NB4 (cell line): Measurements from ENCODE around the gene ELAVL3.

Experiments used
- CTCF ChIP-seq: IDR thresholded peaks from one replicate; pipeline ENCODE4 v1.5.1; 2012; ENCODE audit warnings: low read depth, low read length
- POLR2A ChIP-seq: IDR thresholded peaks from 2 replicates; pipeline ENCODE4 v1.6.1; 2011; ENCODE audit warnings: mild to moderate bottlenecking; ENCODE audit not compliant: insufficient read length; ENCODE audit errors: extremely low read depth

- no peak for TF ChIP-seq CTCF
- TF ChIP-seq POLR2A = no peak
These were observed 24.2 kb downstream of the ELAVL3 start for GRCh38 chr19:11456659-11457058.
